Endothelial cell (in vitro differentiated cells): ENCODE results near the gene OSBPL3. TPM values are rescaled to one million over a fixed set of nuclear protein-coding genes. Genes with fewer than 3 reads are reported as not detected.

ENCODE experiments used
- DNase-seq: peaks from one replicate; pipeline ENCODE4 v3.0.0; 2021; ENCODE audit warnings: low spot score
- H3K27ac Mint-ChIP-seq: one replicate; pipeline ENCODE4 v1.8.0; 2021; ENCODE audit warnings: mixed read lengths, inconsistent platforms; ENCODE audit not compliant: unreplicated experiment
- H3K27me3 Mint-ChIP-seq: one replicate; pipeline ENCODE4 v1.8.0; 2021; ENCODE audit warnings: mild to moderate bottlenecking, moderate library complexity, mixed read lengths, inconsistent platforms; ENCODE audit not compliant: unreplicated experiment
- H3K36me3 Mint-ChIP-seq: one replicate; pipeline ENCODE4 v1.8.0; 2021; ENCODE audit warnings: mild to moderate bottlenecking, low read depth, mixed read lengths, inconsistent platforms; ENCODE audit not compliant: unreplicated experiment
- H3K4me1 Mint-ChIP-seq: one replicate; pipeline ENCODE4 v1.8.0; 2021; ENCODE audit warnings: mild to moderate bottlenecking, mixed read lengths, inconsistent platforms; ENCODE audit not compliant: unreplicated experiment
- H3K4me3 Mint-ChIP-seq: one replicate; pipeline ENCODE4 v1.8.0; 2021; ENCODE audit warnings: mild to moderate bottlenecking, mixed read lengths, inconsistent platforms; ENCODE audit not compliant: unreplicated experiment
- H3K9me3 Mint-ChIP-seq: one replicate; pipeline ENCODE4 v1.8.0; 2021; ENCODE audit warnings: mixed read lengths, inconsistent platforms; ENCODE audit not compliant: unreplicated experiment
- total RNA-seq: library from RNA; stranded (reverse); fragmentation: NEBNext Ultra II Directional; extraction: Animal tissue kit (Norgen Biotek cat#: 25700); gene quantifications from one replicate; pipeline ENCODE4 v1.2.1, GENCODE V29; 2021; ENCODE audit not compliant: unreplicated experiment
- TF ChIP-seq, protein P1 (sequence below): fragments of 200-600 bp; sonication (generic); IDR thresholded peaks from one replicate; pipeline ENCODE4 v1.5.0; 2021; ENCODE audit warnings: antibody characterized with exemption; ENCODE audit not compliant: unreplicated experiment

OSBPL3 gene
- total RNA-seq, 1 donor from 2014 or later = 3.1 TPM

DNA sequence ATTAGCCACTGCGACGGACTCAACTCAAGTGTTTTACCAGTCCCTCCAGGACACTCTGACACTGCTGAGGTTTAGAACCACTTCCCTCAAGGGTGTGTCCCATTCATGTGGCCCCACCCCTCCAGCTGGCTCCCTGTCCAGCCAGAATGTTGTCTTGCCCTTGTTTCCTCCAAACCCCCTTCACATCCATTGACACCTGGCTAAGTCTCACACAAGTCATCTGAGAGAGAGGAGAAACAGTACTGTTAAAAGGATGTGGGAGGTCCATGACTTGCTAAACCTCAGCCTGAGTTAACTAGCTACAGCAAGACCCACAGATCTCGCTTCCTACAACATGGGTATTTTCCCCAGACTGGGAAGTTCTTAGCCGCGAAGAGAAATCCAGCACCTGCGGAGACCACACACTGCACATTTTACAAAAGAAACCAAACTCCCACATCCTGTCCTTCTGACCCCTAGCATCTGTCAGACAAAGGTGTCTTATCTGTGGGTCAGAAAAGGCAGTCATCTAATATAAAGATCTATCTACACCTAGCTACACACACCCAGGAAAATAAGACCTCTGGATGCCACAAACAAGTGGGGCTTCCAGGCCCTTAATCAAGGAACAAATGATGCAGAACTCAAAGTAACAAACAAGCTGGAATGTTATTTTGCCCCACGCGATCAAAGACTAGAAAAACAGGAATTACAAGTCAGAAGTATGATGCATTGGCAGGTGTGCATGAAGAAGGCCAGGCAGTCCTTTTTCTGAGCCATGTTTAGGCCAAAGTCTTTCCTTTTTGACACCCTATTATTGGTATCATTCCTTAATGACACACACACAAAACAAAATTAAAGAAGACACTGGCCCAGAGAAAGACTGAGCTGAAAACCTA lies 13.9 kb downstream of the OSBPL3 start:
- H3K4me3 Mint-ChIP-seq = no peak overlapping the region
- H3K36me3 Mint-ChIP-seq = no peaks in the 10 kb centered on the region
- H3K4me1 Mint-ChIP-seq = no peaks in the 10 kb centered on the region
- TF ChIP-seq, protein P1, sequence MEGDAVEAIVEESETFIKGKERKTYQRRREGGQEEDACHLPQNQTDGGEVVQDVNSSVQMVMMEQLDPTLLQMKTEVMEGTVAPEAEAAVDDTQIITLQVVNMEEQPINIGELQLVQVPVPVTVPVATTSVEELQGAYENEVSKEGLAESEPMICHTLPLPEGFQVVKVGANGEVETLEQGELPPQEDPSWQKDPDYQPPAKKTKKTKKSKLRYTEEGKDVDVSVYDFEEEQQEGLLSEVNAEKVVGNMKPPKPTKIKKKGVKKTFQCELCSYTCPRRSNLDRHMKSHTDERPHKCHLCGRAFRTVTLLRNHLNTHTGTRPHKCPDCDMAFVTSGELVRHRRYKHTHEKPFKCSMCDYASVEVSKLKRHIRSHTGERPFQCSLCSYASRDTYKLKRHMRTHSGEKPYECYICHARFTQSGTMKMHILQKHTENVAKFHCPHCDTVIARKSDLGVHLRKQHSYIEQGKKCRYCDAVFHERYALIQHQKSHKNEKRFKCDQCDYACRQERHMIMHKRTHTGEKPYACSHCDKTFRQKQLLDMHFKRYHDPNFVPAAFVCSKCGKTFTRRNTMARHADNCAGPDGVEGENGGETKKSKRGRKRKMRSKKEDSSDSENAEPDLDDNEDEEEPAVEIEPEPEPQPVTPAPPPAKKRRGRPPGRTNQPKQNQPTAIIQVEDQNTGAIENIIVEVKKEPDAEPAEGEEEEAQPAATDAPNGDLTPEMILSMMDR = no peak
- H3K9me3 Mint-ChIP-seq = no peaks in the 10 kb centered on the region
- no peak for DNase-seq
- H3K27ac Mint-ChIP-seq = no peak overlapping the region
- H3K27me3 Mint-ChIP-seq = no peaks in the 10 kb centered on the region

DNA sequence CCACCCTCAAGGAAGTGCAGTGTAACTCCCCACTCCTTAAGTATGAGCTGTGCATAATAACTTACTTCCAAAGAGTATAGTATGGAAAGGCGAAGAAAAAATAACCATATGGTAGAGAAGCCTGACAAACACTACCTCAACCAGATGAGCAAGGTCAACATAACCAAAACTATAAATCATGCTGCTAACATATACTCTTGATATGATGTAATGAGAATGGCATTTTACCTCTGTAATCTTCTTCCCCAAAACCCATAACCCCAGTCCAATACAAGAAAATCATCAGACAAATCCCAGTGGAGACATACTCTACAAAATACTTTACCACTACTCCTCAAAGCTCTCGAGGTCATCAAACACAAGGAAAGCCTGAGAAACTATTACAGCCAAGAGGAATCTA lies 15.8 kb downstream of the OSBPL3 start:
- H3K27ac Mint-ChIP-seq = no peak overlapping the region

DNA sequence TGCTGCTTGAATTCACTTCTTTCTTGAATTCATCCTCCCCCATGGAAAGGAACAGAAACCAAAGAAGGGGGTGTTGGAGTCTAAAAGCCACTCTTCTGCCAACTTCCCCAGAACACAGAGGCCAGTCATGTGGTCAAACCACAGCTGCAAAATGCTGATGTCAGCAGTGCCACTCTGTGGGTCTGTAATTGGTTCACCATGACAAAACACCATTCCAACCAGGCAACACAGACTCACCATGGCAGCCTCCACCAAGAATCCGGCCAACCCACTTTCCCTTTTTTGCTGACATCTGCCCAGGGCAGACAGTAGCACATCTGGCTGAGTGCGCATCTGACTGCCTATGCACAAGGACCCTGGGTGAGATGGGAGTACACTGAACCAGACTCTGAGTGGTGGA lies 16.8 kb downstream of the OSBPL3 start:
- Mint-ChIP-seq H3K4me1 (no peaks in the 10 kb centered on the region), H3K9me3 (no peaks in the 10 kb centered on the region)

More for the DNA sequence above, 15.8 kb downstream of the OSBPL3 start:
- no peak for DNase-seq
- TF ChIP-seq, protein P1 = no peak
- no peak overlapping the region for H3K4me3 Mint-ChIP-seq
- no peaks in the 10 kb centered on the region for H3K4me1 Mint-ChIP-seq
- H3K27me3 Mint-ChIP-seq = no peaks in the 10 kb centered on the region
- no peaks in the 10 kb centered on the region for H3K9me3 Mint-ChIP-seq
- H3K36me3 Mint-ChIP-seq = no peaks in the 10 kb centered on the region

DNA sequence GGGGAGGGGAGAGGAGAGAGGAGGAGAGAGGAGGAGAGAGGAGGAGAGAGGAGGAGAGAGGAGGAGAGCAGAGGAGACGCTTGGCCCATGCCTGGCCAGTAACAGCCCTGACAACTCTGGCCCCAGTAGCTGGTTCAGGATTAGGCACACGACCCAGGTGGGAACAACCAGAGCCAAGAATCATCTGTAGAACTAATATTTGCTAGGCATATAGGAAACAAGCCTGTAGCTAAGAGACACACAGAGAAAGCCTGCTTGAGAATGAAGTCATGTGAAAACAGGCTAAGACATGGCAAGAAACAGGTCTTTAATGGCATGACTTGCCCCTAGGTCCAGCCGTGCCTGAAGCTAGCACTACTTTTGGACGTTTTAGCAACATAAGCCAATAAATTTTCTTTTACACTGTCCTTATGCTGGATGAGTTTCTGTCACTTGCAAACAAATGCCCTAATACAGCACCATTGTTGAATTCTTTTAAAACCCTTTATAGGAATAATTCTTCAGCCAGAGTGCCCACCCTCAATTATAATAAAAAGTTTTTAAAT lies 17.5 kb downstream of the OSBPL3 start:
- no peaks in the 10 kb centered on the region for H3K27me3 Mint-ChIP-seq
- H3K4me3 Mint-ChIP-seq = no peak overlapping the region
- no peak for DNase-seq
- H3K9me3 Mint-ChIP-seq = no peaks in the 10 kb centered on the region
- H3K27ac Mint-ChIP-seq = no peak overlapping the region
- no peaks in the 10 kb centered on the region for H3K36me3 Mint-ChIP-seq
- TF ChIP-seq, protein P1 = no peak
- H3K4me1 Mint-ChIP-seq = no peaks in the 10 kb centered on the region

More for the DNA sequence above, 16.8 kb downstream of the OSBPL3 start:
- TF ChIP-seq, protein P1 = no peak
- no peak overlapping the region for H3K4me3 Mint-ChIP-seq
- no peaks in the 10 kb centered on the region for H3K36me3 Mint-ChIP-seq
- no peak overlapping the region for H3K27ac Mint-ChIP-seq
- no peak for DNase-seq
- no peaks in the 10 kb centered on the region for H3K27me3 Mint-ChIP-seq
